UCSD-AML1 (cell line): ENCODE data around the gene ADM.

Source experiments
- DNase-seq: peaks from one replicate; lab custom pipeline; 2025; ENCODE audit not compliant: unreplicated experiment; lab: John Stamatoyannopoulos, UW

Gene ADM

DNA sequence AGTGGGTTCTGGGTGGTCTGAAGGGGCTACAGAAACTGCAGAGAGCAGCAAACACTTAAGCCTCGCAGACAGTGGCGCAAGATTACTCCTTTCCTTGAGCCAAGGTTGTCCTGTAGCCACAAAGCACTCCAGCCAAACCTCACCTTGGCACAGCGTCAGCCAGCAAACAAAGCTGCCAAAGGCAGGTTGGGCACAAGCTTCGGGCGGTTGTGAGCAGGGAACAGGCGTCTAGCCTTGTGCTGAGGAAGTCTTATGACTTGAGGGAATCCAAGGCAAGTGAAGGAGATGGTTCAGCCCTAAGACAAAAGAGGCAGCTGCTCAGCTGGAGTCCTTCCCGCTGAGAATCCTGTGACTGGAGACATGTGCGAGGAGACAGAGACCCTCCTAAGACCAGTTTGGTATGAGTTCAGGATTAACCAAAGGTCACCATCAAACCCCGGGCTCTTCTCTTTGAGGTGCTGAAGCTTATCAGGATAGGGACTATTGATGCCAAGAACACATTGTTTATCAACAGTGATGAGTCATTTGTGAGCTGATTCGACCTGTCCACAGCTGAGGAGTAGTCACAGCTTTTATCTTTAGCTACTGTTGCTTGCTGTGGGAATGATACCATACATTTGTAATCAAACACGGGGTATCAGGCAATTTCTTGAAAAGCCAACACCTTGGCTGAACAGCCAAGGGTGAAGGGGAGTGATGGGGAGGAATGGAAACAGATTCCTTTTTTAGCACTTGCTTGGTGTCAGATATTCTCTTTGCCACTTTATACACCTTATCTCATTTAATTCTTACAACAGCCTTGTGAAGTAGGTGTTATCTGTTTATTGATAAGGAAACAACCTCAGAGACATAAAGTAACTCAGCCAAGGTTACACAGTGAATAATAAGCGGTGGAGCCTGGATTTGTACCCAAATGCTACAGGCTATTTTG lies 4.6 kb downstream of the ADM start:
- no peak for DNase-seq

DNA sequence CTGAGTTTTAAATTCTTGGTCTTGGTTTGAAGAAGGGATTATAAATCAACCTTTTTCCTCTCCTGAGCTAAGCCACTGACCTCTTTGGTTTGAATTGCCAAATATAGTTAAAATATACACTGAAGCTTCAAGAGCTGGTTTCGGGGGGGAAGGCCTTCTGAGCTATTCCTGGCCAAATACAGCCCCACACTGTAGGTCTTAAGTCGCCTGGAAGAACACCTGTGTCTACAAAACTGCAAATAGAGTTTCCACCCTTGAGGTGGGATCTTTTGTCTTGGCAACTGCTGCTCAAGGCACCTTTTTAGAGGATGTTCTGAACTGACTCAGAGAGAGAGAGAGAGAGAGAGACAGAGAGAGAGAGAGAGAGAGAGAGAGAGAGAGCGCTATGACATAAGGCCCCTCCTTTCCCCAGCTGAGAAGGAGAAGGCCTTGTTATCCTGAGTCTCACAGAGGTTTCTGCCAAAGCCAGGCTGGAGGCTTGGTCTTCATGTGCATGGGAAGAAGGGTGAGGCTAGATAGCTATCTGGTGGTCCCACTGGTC lies 5.5 kb downstream of the ADM start:
- DNase-seq, result no peak

DNA sequence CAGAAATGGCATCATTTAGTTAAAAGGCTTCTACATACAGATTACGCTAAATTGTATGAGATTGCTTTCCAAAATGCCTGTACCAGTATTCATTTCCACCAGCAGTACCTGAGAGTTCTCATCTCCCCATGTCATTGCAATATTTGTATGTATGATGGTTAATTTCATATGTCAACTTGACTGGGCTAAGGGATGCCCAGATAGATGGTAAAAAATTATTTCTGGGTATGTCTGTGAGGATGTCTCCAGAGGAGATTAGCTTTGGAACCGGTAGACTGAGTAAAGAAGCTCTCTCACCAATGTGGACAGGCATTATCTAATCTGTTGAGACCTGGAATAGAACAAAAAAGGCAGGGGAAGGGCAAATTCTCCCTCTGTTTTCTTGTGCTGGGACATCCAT lies 6.9 kb downstream of the ADM start:
- DNase-seq, result no peak

DNA sequence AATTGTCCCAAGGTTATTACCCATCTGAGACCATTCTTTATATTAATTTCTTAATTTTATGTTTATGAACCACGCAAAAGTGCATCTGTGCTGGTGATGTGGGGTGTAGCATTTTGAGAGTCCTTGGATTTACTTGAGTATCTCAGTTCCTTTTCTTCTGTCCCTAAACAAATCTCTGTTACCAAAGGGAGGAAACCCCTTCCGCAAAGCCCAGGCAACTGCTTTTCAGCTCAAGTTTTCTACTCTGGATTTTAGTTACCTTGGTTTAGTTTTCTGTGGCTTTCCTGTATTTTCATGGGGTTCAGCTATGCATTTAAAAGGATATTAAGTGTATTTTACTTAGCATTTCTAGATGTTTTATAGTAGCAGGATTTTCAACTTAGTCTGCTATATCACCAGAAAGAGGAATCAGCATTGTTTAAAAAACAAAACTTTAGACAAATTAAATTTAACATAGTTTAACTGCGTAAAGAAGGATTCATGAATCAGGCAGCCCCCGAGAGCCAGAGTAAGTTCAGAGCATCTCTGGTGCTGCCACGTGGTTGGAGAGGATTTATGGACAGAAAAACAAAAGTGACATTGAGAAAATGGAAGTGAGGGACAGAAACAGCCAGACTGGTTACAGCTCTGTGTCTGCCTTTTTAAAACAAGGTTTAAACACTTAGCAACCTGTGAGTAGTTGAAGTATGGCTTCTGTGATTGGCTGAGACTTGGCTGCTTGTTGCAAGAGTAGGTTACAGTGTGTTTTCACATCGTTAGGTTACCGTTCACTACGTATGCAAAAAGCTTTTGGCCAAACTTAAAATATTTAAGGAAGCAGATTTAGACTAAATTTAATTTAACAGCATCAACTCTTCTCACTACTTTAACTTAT lies 9.6 kb downstream of the ADM start:
- no peak for DNase-seq

DNA sequence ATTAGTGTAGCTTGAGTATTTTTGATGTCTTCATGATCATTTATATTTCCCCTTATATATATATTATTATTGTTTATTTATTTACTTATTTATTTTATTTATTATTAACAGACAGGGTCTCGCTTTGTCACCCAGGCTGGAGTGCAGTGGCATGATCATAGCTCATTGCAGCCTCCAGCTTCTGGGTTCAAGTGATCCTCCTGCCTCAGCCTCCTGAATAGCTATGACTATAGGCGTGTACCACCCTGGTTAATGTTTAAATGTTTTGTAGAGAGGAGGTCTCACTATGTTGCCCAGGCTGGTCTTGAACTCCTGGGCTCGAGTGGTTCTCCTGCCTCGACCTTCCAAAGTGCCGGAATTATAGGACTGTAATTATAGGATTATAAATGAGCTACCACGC lies 10.2 kb downstream of the ADM start:
- no peak for DNase-seq

DNA sequence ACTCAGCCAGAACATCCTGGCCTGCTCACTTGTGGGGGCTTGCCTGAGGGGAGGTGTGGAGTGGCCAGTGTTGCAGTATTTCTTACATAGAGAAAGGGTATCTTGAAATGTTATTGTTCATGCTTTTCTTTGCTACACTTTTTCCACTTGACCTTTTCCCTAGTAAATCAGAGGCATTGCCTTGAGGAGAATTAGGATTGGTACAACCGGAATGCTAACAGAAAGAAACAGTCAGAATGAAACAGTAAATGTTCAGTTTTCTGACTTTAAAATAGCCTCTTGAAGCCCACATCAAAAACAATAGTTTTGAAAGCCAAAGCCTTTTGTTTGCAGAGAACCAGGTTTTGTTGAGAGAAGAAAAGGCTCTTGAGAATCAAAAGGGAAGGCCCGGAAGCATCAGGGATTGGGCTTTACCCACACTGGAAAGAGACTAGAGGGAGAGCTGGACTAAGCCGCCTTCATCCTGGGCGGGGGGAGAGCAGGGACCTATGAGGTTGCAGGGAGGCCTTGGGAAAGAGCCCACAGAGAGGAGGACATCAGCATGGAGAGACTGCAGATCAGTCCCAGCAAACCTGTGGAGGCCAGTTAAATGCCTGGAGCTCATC lies 12.4 kb downstream of the ADM start:
- no peak for DNase-seq

DNA sequence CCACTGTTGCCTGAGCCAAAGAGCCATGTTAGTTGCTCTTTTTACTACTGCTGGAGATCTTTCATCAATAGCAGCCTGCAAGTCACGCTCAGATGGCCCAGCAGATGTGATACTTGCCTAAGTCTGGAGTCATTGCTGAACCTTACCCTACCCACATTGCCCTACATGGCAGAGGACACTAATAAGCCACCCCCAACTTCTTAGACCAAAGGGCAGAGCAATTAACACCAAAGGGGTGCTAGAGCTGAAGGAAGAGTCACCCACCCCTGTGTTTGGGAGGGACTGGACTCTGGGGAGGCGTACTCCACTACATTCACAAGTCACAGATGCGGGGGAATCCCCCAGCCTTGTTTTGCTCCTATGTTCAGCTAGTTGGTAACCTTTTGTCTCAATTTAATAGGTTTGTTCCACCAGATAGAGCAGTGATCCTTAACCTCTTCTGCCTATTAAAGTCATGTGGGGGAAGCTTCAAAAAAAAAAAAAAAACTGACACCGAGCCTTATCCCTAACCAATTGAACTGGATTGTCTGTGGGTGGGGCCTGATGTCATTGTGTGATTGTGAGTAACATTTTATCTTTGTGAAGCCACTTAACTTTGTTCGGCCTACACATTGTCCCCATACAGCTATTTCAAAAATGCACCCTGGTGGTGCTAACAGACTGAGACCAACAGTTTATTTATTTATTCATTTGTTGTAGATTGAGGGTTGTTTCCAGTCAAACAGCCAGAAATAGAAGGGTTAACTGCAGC lies 13.1 kb downstream of the ADM start:
- DNase-seq, result no peak

DNA sequence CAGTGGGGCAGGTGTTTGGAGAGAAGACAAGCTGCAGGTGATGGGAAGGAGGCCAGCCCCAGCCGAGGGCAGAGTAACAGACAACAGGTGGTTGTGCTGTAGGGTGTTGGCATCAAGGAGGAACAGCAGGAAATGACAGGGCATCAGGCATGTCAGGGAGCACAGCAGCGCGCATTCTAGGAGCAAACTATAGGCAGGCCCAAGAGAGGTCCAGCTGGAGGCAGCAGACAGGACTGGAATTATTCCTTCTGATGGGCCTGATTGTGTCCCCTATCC lies 13.6 kb downstream of the ADM start:
- DNase-seq, result no peak

DNA sequence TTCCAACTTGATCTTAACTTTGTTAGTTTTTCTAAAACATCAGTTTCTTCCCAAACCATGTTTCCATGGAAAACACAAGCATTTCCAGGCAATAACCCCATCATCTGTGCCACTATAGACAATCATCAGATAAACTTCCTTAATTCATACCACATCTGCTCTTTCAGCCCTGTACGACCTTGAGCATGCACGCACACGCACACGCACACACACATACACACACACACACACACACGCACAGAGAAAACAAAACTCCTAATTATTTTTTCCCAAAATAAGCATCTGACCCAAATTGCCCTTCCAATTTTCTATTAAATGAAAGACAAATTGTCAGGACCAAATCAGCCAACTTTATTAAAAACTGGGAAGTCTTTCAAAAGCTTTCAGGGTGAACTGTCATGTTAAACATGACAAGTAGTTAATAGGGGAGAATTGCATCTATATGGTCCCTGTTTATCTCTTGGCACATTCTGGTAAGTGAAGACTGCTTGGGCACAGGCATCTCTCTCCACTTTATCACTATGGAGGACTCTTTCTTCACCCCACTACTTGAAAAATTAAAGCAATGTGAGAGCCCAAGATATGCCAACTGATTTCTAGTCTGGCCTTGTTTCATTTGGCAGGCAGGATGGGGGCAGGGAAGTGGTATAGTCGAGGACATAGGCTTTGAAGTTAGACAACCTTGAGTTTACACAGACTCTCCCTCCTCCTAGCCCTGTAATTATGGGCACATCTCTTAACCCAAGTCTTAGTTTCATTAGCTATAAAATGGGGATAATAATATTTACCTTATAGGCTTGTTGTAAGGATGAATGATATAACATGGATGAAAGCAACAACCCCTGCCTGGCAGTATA lies 15.1 kb downstream of the ADM start:
- no peak for DNase-seq

DNA sequence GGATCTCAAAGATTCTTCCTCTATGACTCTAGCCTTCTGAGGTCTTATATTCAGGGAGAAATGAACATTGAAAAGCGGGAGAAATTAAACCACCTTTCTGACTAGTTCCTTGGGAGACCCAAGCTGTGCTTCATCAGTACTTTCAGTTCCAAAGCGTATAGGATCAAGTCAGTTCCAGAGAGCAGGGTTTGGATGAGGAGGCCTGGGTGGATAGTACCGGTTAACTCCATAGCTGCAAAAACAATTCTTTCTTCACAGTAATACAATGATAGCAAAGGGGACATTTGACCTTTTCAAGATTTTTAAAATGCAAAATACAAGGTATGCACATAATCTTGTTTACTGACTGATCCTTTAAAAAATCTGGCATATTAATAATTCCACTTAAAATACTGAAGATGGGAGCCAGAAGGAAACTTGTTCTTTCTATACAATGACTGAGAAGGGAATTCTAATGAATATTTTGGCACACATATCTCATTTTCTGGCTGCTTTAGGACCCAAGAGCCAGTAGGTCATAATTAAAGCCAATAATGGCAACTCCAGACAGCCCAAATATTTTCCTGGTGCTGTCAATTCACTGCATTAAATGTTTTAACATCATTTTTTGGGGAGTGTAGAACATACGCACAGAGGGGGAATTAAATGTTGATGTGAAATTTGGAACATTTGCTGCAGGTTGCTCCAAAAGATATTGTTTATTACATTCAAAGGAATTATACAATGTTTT lies 16.0 kb downstream of the ADM start:
- DNase-seq, result no peak

DNA sequence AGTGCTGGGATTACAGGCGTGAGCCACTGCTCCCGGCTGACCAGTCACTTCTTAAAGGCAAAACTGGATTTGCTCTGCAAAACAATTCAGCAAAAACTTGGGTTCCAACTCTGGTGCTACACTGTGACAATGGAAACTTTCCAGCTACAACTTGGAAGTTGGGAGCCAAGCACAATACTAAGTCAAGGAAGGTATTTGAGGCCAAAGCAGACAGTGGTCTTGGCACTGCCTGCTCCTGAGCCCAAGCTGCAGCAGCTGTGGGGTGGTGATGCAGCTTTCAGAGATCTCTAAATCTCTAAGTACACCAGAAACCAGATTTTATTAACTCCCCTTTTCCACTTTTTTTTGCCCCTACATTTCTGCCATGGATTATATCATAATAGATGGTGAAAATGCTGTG lies 17.5 kb downstream of the ADM start:
- no peak for DNase-seq

DNA sequence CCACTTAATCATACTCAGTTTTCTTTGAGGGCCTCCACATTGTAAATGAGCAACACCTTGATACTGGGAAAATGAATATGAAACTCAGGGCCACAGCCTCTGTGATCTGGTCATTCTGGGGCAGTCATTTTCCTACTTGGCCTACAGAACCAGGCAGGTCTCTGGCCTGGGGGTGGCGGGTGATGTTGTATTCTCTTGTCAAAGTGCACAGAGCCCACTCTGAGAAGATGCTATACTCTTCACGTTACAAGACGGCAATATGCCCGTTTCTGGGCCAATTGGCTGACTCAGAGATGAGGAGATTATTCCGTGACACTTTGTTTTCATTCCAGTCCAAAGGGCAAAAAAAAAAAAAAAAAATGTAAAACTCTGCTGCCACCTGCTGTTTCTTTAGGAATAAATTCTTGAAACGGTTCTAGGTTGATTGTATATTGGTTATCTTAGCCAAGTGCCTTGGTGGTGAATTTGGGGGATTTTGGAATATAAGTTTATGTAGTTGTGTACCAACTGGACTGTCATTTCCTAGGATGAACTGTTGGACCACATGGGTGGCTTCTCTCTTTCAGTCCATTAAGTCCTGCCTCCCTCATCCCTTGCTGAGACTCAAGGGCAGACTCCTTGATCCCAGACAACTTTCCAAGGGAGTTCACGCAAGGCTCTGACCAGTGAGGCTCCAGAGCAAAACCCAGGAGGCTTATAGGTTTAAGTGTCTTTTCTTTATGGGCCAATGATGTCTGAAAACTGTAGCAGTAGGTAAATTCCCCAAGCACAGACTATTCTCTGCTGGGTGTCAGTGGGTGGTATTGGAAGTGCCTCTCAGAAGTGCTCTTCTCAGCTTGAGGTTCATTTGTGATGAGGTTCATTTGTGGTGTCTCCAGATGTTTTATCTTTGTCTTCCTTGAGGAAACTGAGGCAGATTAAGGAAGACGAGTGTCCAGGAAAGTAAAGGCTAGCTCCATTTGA lies 18.2 kb downstream of the ADM start:
- peak; percentile 27 for DNase-seq

DNA sequence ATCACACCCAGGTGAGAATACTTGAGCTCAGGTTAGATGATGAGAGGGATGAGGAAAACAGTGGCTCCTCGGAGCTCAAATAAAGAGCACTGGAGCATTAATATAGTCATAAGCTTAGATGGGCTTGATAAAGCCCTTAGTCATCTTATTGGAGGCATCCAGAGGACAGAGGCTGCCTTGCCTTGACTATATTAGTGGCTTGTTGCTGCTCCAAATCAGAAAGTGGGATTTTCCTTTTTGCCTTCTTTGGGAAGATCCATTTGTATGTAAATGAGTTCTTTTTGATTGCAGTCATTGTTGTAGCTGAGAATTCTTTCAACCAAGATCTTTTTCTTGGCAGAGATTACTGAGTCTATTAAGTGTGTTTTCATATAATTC lies 18.9 kb downstream of the ADM start:
- no peak for DNase-seq

DNA sequence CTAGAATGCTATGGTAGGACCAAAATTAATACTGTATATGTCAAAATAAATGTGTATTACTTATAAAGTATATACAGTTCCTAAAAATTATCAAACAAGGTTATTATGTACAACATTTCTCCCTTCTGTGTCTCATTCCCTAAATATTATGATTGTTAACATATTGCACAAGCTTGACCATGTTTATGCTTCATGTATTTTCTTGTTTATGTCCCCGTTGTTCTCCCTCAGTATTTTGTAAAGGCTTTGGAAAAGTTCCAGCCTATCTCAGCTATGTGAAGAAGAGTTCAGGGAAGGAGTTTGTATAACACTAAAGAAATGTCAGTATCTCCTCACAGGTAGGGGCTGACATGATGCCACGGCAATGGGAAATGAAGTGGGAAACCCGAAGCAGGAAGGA lies 19.6 kb downstream of the ADM start:
- DNase-seq, result no peak

DNA sequence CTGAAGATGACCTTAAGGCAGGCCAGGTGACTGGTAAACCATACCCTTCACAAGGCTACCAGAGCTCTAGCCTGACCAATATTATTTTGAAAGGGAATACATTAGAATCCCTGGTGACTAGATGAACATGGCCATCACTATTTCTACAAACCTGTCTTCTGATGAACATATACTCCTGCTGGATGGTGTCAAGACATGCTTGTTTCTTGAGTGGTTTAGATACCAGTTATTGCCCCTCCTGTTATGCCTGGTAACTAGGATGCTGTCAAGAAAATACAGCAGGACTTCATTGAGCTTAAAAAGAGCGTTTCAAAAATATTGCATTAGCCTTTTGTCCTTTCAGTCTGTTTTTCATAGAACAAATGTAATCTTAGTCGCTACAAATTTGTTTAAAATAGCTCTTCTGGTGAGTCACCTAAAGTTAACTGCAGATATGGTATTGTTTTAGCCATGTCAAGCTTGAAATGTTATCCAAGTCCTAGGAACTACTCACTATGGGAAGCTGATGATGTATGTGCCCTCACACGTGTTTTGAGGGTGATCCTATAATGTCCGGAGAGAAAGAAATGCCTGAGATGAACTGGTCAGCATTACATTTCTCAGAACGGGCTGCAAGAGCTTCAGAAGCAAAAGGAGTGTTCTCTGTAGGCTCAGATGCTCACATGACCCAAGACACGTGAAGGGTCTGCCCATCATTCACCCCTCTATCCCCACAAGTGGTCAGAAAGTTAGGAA lies 20.6 kb downstream of the ADM start:
- no peak for DNase-seq

DNA sequence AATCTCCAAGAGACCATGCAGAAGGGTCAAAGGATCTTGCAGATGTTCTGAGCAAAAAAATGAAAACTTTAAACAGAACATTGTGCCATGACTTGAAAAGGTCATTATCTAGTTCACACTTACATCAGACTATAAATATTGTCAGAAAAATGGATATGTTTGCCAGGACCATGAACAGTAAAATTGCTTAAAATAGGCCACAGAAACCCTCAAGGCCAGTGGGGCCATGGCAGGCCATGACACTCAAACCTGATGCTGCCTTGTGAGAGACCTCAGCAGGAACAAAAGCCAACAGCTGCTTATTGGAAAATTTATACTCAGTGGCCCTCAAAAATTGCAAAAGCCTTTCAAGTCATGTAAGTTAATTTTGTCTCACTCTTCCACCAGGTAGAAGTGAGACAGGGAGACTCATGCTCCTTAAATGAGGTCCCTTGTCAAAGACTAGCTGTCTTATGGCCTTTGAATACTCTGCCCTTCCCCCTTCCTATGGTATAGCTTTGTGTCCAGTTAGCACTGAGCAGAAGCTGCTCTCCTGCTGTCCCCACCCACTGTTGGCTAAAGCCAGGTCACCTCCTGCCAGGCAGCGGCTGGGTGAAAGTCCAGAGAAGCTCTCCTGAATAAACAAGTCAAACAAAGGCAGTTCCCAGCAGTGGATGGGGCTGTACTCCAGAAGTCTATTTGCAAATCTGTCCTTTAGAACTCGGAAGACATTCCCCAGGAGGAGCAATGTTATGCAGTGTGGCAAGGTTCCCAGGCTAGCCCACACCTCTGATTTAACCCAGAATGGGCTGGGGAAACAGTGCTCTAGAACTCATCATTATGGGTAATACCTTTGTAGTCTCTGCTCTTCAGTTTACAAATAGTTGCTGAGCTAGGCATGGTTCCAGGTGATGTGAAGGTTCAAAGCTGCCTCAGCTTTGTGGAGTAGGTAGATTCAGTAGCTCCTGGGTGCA lies 21.4 kb downstream of the ADM start:
- DNase-seq, result no peak
